CD4-positive, CD25-positive, alpha-beta regulatory T cell (primary cell): ENCODE data around the gene OR52B6. TPM values are rescaled to one million over a fixed set of nuclear protein-coding genes. Genes with fewer than 3 reads are reported as not detected.

Experiments used
- ATAC-seq, 2 donors: fragments of 150-1000 bp; cut with Tn5 transposase; one replicate each; pipeline ENCODE4 v1.10.0; 2021; ENCODE audit warnings: low read depth in 2 of 2, moderate number of reproducible peaks in 2 of 2, moderate library complexity in 1 of 2
- DNase-seq, 3 donors: peaks; one replicate each; pipeline versions ENCODE4 v3.0.0 to v3.0.0-alpha.2; 2012 to 2022; ENCODE audit warnings: mixed read lengths in 1 of 3
- H3K27ac ChIP-seq: one replicate; pipeline ENCODE4 v1.7.0; 2013; ENCODE audit warnings: mild to moderate bottlenecking, low read length; ENCODE audit not compliant: insufficient read depth, poor library complexity, severe bottlenecking
- H3K27me3 ChIP-seq: one replicate; pipeline ENCODE4 v1.7.0; 2013; ENCODE audit warnings: low read length; ENCODE audit not compliant: control insufficient read depth, insufficient read depth
- H3K36me3 ChIP-seq: one replicate; pipeline ENCODE4 v1.7.0; 2013; ENCODE audit warnings: mild to moderate bottlenecking, low read length, moderate library complexity; ENCODE audit not compliant: control insufficient read depth, insufficient read depth
- H3K4me1 ChIP-seq: 2 replicates; pipeline ENCODE4 v1.7.0; 2013; ENCODE audit warnings: mild to moderate bottlenecking, low read length; ENCODE audit not compliant: insufficient read depth, control insufficient read depth, poor library complexity, severe bottlenecking
- H3K4me3 ChIP-seq: one replicate; pipeline ENCODE4 v1.7.0; 2013; ENCODE audit warnings: low read depth, mild to moderate bottlenecking, low read length, moderate library complexity
- H3K9me3 ChIP-seq, 2 experiments: 1 replicate in 1 of 2; 2 replicates in 1 of 2; pipeline ENCODE4 v1.7.0; 2013; ENCODE audit warnings: low read length in 2 of 2, mild to moderate bottlenecking in 1 of 2, moderate library complexity in 1 of 2; ENCODE audit not compliant: control insufficient read depth in 2 of 2
- H3K27ac Mint-ChIP-seq, 3 donors: one replicate each; pipeline ENCODE4 v1.8.0; 2020 to 2022; ENCODE audit warnings: mild to moderate bottlenecking in 3 of 3, mixed read lengths in 3 of 3, moderate library complexity in 2 of 3
- H3K27me3 Mint-ChIP-seq: one replicate; pipeline ENCODE4 v1.8.0; 2022; ENCODE audit warnings: mild to moderate bottlenecking, mixed read lengths
- H3K36me3 Mint-ChIP-seq: one replicate; pipeline ENCODE4 v1.8.0; 2020; ENCODE audit warnings: mixed read lengths
- H3K4me1 Mint-ChIP-seq, 4 donors: one replicate each; pipeline ENCODE4 v1.8.0; 2020 to 2022; ENCODE audit warnings: mixed read lengths in 4 of 4, mild to moderate bottlenecking in 1 of 4
- H3K4me3 Mint-ChIP-seq, 4 donors: one replicate each; pipeline ENCODE4 v1.8.0; 2020 to 2022; ENCODE audit warnings: mild to moderate bottlenecking in 4 of 4, mixed read lengths in 4 of 4, moderate library complexity in 3 of 4
- H3K9me3 Mint-ChIP-seq, 7 donors: one replicate each; pipeline ENCODE4 v1.8.0; 2020 to 2022; ENCODE audit warnings: mixed read lengths in 7 of 7, mild to moderate bottlenecking in 3 of 7, moderate library complexity in 2 of 7
- polyA plus RNA-seq, 4 donors: library from polyadenylated mRNA; unstranded; fragments of 300-500 nt; fragmentation: Illumina TruSeq; gene quantifications; one replicate each; pipeline ENCODE4 v1.2.3, GENCODE V29; 2021
- total RNA-seq: library from RNA; stranded (reverse); gene quantifications from one replicate; pipeline ENCODE4 v1.2.3, GENCODE V29; 2022

The OR52B6 gene
- total and polyA plus RNA-seq, 5 donors from 2014 or later = not detected

- Mint-ChIP-seq H3K27me3 (no peaks in the 10 kb centered on the region), H3K4me3 (peak overlapping the region; percentile 89 to 95 (median 94)), H3K9me3 (no peaks in the 10 kb centered on the region), H3K27ac (peak overlapping the region; percentile 89 to 93 (median 92)), H3K36me3 (peaks cover 2% of the 10 kb centered on the region), H3K4me1 (peaks cover 24 to 58% (median 38%) of the 10 kb centered on the region in 4 donors)
- Histone ChIP-seq H3K36me3 (no peaks in the 10 kb centered on the region), H3K4me1 (peaks cover 27% of the 10 kb centered on the region), H3K9me3 (no peaks in the 10 kb centered on the region), H3K4me3 (peak overlapping the region; percentile 100), H3K27ac (peak overlapping the region; percentile 70), H3K27me3 (no peaks in the 10 kb centered on the region)
- ATAC-seq (no peak), DNase-seq (no peak)
Measured at GRCh38 chr11:5625281-5625680, 44.6 kb downstream of the OR52B6 start.

- Histone ChIP-seq H3K36me3 (no peaks in the 10 kb centered on the region), H3K27ac (no peak overlapping the region), H3K9me3 (no peaks in the 10 kb centered on the region), H3K4me3 (peak overlapping the region; percentile 100), H3K4me1 (peaks cover 27% of the 10 kb centered on the region), H3K27me3 (no peaks in the 10 kb centered on the region)
- H3K27me3 Mint-ChIP-seq = no peaks in the 10 kb centered on the region
- DNase-seq = no peak
- peak overlapping the region; percentile 89 to 93 (median 92) for H3K27ac Mint-ChIP-seq
- peaks cover 29 to 61% (median 42%) of the 10 kb centered on the region in 4 donors for H3K4me1 Mint-ChIP-seq
- peaks cover 5% of the 10 kb centered on the region for H3K36me3 Mint-ChIP-seq
- H3K9me3 Mint-ChIP-seq = no peaks in the 10 kb centered on the region
- peak overlapping the region; percentile 89 to 95 (median 94) for H3K4me3 Mint-ChIP-seq
- no peak for ATAC-seq
Measured at GRCh38 chr11:5626196-5626595, 45.5 kb downstream of the OR52B6 start.

GRCh38 chr11:5631417-5631816, 50.7 kb downstream of the OR52B6 start:
- peaks cover 35% of the 10 kb centered on the region for H3K36me3 Mint-ChIP-seq
- Histone ChIP-seq H3K9me3 (no peaks in the 10 kb centered on the region), H3K36me3 (peaks cover 26% of the 10 kb centered on the region), H3K4me3 (no peak overlapping the region), H3K4me1 (peaks cover under 1% of the 10 kb centered on the region), H3K27me3 (no peaks in the 10 kb centered on the region), H3K27ac (no peak overlapping the region)
- no peaks in the 10 kb centered on the region for H3K27me3 Mint-ChIP-seq
- ATAC-seq (no peak), DNase-seq (no peak)
- H3K4me3 Mint-ChIP-seq = no peak overlapping the region
- H3K9me3 Mint-ChIP-seq = no peaks in the 10 kb centered on the region
- peaks cover 11 to 42% (median 30%) of the 10 kb centered on the region in 4 donors for H3K4me1 Mint-ChIP-seq
- peak overlapping the region in 2 of 3 donors; percentile 7 to 13 for H3K27ac Mint-ChIP-seq

Other genes starting within 250 kb of the OR52B6 start
- not detected for gene OR51B5, start 237.4 kb upstream of the OR52B6 start, total RNA-seq
- gene OR51B5, start 237.4 kb upstream of the OR52B6 start, polyA plus RNA-seq = under 1 TPM in 1 of 4 donors, not detected in 3; 0.41 TPM
- not detected for gene OR51B6, start 229.4 kb upstream of the OR52B6 start, total RNA-seq
- not detected for gene OR51B6, start 229.4 kb upstream of the OR52B6 start, polyA plus RNA-seq
- not detected for gene OR51M1, start 197.1 kb upstream of the OR52B6 start, total RNA-seq
- not detected for gene OR51M1, start 197.1 kb upstream of the OR52B6 start, polyA plus RNA-seq
- gene OR51Q1, start 158.8 kb upstream of the OR52B6 start, total RNA-seq = not detected
- not detected for gene OR51Q1, start 158.8 kb upstream of the OR52B6 start, polyA plus RNA-seq
- not detected for gene OR51I1, start 139.4 kb upstream of the OR52B6 start, total RNA-seq
- not detected for gene OR51I1, start 139.4 kb upstream of the OR52B6 start, polyA plus RNA-seq
- not detected for gene OR51I2, start 131.6 kb upstream of the OR52B6 start, total RNA-seq
- not detected for gene OR51I2, start 131.6 kb upstream of the OR52B6 start, polyA plus RNA-seq
- gene OR52D1, start 92.2 kb upstream of the OR52B6 start, total RNA-seq = not detected
- not detected for gene OR52D1, start 92.2 kb upstream of the OR52B6 start, polyA plus RNA-seq
- 0.49 TPM for gene UBQLN3, start 70.9 kb upstream of the OR52B6 start, total RNA-seq
- not detected for gene UBQLN3, start 70.9 kb upstream of the OR52B6 start, polyA plus RNA-seq
- 0.32 TPM for gene UBQLNL, start 64.2 kb upstream of the OR52B6 start, total RNA-seq
- not detected for gene UBQLNL, start 64.2 kb upstream of the OR52B6 start, polyA plus RNA-seq
- 0.37 TPM for gene OR52H1, start 32.3 kb upstream of the OR52B6 start, total RNA-seq
- gene OR52H1, start 32.3 kb upstream of the OR52B6 start, polyA plus RNA-seq = not detected
- not detected for gene TRIM6, start 15.8 kb downstream of the OR52B6 start, total RNA-seq
- under 1 TPM in 1 of 4 donors, not detected in 3; 0.91 TPM for gene TRIM6, start 15.8 kb downstream of the OR52B6 start, polyA plus RNA-seq
- gene TRIM34, start 44.1 kb downstream of the OR52B6 start, total RNA-seq = 9.8 TPM
- gene TRIM34, start 44.1 kb downstream of the OR52B6 start, polyA plus RNA-seq = 10 to 100 TPM; 17.5 to 21.3 (median 19.5) TPM
- gene TRIM5, start 104.2 kb downstream of the OR52B6 start, total RNA-seq = 15.2 TPM
- 1 to 10 TPM; 6.0 to 7.7 (median 7.5) TPM for gene TRIM5, start 104.2 kb downstream of the OR52B6 start, polyA plus RNA-seq
- 378 TPM for gene TRIM22, start 108.9 kb downstream of the OR52B6 start, total RNA-seq
- 100 to 1,000 TPM; 233 to 336 (median 250) TPM for gene TRIM22, start 108.9 kb downstream of the OR52B6 start, polyA plus RNA-seq
- gene OR56B1, start 155.6 kb downstream of the OR52B6 start, total RNA-seq = not detected
- gene OR56B1, start 155.6 kb downstream of the OR52B6 start, polyA plus RNA-seq = under 1 TPM in 1 of 4 donors, not detected in 3; 0.09 TPM
- gene OR52N4, start 173.4 kb downstream of the OR52B6 start, total RNA-seq = 1.6 TPM
- 1 to 10 TPM in 2 of 4 donors, under 1 TPM in 1, not detected in 1; 0.79 to 2.7 (median 1.3) TPM for gene OR52N4, start 173.4 kb downstream of the OR52B6 start, polyA plus RNA-seq
- gene OR52N5, start 202.5 kb downstream of the OR52B6 start, total RNA-seq = not detected
- not detected for gene OR52N5, start 202.5 kb downstream of the OR52B6 start, polyA plus RNA-seq
- gene OR52N1, start 210.4 kb downstream of the OR52B6 start, total RNA-seq = not detected
- gene OR52N1, start 210.4 kb downstream of the OR52B6 start, polyA plus RNA-seq = not detected
- gene OR52N2, start 228.0 kb downstream of the OR52B6 start, total RNA-seq = not detected
- gene OR52N2, start 228.0 kb downstream of the OR52B6 start, polyA plus RNA-seq = not detected